Ovary (tissue), 9 donors: ENCODE data around the gene METTL23. TPM values are rescaled to one million over a fixed set of nuclear protein-coding genes. Genes with fewer than 3 reads are reported as not detected.
"Not testable (repeated sequence)": the region's sequence is repeated elsewhere in the genome, so short reads cannot be mapped to it uniquely, and the experiment has no call there.

Experiments used
- DNase-seq, 5 donors: peaks; one replicate each; pipeline ENCODE4 v3.0.0-alpha.2; 2019 to 2020
- H3K27ac ChIP-seq, 2 donors: fragments of 200-600 bp; one replicate each; pipeline versions ENCODE4 v1.5.1 to v1.8.0; 2019 to 2022
- H3K27me3 ChIP-seq: fragments of 200-600 bp; one replicate; pipeline ENCODE4 v1.8.0; 2022
- H3K36me3 ChIP-seq: fragments of 200-600 bp; sonication (generic); one replicate; pipeline ENCODE4 v1.5.1; 2019
- H3K4me1 ChIP-seq: one replicate; pipeline ENCODE4 v1.8.1; 2013; ENCODE audit warnings: mild to moderate bottlenecking, moderate library complexity; ENCODE audit not compliant: insufficient read depth
- H3K4me3 ChIP-seq: fragments of 200-600 bp; sonication (generic); one replicate; pipeline ENCODE4 v1.5.1; 2017
- H3K9me3 ChIP-seq, 2 donors: fragments of 200-600 bp in 1 of 2; sonication (generic) in 1 of 2; one replicate each; pipeline versions ENCODE4 v1.5.1 to v1.8.1; 2013 to 2019; ENCODE audit warnings: mild to moderate bottlenecking in 1 of 2, moderate library complexity in 1 of 2
- EP300 ChIP-seq: sonication (generic); formaldehyde crosslinking; IDR thresholded peaks from one replicate; pipeline ENCODE4 v1.6.1; 2017; ENCODE audit warnings: antibody characterized with exemption
- POLR2A ChIP-seq: fragments of 450-650 bp; IDR thresholded peaks from one replicate; pipeline ENCODE4 v1.6.1; 2017; ENCODE audit warnings: antibody characterized with exemption, mild to moderate bottlenecking, moderate library complexity
- WGBS, 3 donors: extraction: QIAGEN DNeasy Blood & Tissue Kit in 1 of 3; methylation state at CpG; one replicate each; pipeline versions ENCODE4 v1.1.5 to v1.1.7; 2013 to 2017; 5-methylcytosine and 5-hydroxymethylcytosine counted together
- intact Hi-C, 4 donors: fragments of 100-400 bp; cut with DNase I; formaldehyde crosslinking; loops; one replicate each; pipeline versions ENCODE4 v1.11.0 to v1.15.1; 2022 to 2023
- polyA plus RNA-seq, 2 donors: library from polyadenylated mRNA; stranded (reverse); fragments of 200-250 nt in 1 of 2; fragments of 350-450 nt in 1 of 2; fragmentation: Illumina TruSeq in 1 of 2; extraction: RNeasy Lipid Tissue Mini Kit (QIAGEN cat#74804) in 1 of 2; gene quantifications; one replicate each; pipeline ENCODE4 v1.2.3, GENCODE V29; 2013 to 2014
- total RNA-seq, 7 donors: library from RNA; depleted of rRNA in 2 of 7; stranded (reverse); fragments of >200 nt in 2 of 7; fragmentation: NEBNext Ultra II Directional in 3 of 7; extraction: Animal tissue kit (Norgen Biotek cat#: 25700) in 3 of 7; gene quantifications; one replicate each; pipeline versions ENCODE4 v1.1.0 to v1.2.4, GENCODE V29; 2016 to 2023
- TF ChIP-seq, protein P1 (sequence below), 3 donors: fragments of 450-650 bp in 2 of 3; fragments of 200-600 bp in 1 of 3; IDR thresholded peaks; one replicate each; pipeline versions ENCODE4 v1.5.1 to v1.8.0; 2016 to 2022; ENCODE audit warnings: antibody characterized with exemption in 3 of 3, mild to moderate bottlenecking in 1 of 3
- donor health status: DM: no; HTN: no; CAD: no; lungs with moderate emphysema.
- donor health status: DM: no; HTN: no; CAD: no.
- donor health status: Bipolar disorder and iron deficiency.
- donor health status: DM: yes; HTN: yes; CAD: no.
- donor health status: DM: no; HTN: no; CAD: no.
- donor health status: DM: yes; HTN: yes; CAD: no.

Gene METTL23
- total and polyA plus RNA-seq, 9 donors = 20.9 to 47.4 (median 32.7) TPM

DNA sequence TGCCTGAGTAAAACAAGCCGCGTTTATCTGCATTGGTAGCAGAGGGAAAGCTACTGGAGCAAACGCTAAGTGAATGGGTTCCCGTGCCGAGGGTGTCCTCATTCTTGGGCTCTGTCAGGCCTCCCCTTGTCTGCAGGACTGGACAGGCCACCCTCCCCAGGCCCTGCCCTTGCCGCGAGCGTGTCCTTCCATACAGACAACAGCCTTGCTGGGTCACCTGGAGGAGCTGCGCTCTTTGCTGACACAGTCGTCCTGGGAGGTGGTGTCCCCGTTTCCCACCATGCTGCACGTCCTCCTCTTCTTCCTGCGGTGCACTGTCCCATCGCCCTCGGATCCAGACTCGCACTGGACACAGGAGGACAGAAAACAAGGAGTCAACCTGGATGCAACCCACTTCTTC is 8.1 kb upstream of the METTL23 start:
- intact Hi-C loops = loop anchor here in 2 of 4 donors (5.0 to 10.0 kb wide), 2 partner anchors 94 to 196 kb away; no protein-coding TSS in a partner anchor
- Histone ChIP-seq H3K9me3 (no peaks in the 10 kb centered on the region), H3K4me3 (no peak overlapping the region), H3K4me1 (no peaks in the 10 kb centered on the region), H3K36me3 (no peaks in the 10 kb centered on the region), H3K27ac (no peak overlapping the region), H3K27me3 (no peaks in the 10 kb centered on the region)
- no peak for DNase-seq
- TF ChIP-seq POLR2A = no peak
- TF ChIP-seq EP300 = no peak
- TF ChIP-seq, protein P1, sequence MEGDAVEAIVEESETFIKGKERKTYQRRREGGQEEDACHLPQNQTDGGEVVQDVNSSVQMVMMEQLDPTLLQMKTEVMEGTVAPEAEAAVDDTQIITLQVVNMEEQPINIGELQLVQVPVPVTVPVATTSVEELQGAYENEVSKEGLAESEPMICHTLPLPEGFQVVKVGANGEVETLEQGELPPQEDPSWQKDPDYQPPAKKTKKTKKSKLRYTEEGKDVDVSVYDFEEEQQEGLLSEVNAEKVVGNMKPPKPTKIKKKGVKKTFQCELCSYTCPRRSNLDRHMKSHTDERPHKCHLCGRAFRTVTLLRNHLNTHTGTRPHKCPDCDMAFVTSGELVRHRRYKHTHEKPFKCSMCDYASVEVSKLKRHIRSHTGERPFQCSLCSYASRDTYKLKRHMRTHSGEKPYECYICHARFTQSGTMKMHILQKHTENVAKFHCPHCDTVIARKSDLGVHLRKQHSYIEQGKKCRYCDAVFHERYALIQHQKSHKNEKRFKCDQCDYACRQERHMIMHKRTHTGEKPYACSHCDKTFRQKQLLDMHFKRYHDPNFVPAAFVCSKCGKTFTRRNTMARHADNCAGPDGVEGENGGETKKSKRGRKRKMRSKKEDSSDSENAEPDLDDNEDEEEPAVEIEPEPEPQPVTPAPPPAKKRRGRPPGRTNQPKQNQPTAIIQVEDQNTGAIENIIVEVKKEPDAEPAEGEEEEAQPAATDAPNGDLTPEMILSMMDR (IDR thresholded peaks at IDR 0.05) = no peak
- 83 to 88% (median 86%) methylated on average over 16 of the region's 16 CpGs for WGBS, 3 donors

GRCh38 chr17:76720211-76720610 is 6.4 kb upstream of the METTL23 start:
- no peak for DNase-seq
- Histone ChIP-seq H3K27me3 (no peaks in the 10 kb centered on the region), H3K27ac (no peak overlapping the region), H3K4me1 (peaks cover 3% of the 10 kb centered on the region), H3K4me3 (no peak overlapping the region), H3K9me3 (no peaks in the 10 kb centered on the region), H3K36me3 (no peaks in the 10 kb centered on the region)
- intact Hi-C loops = loop anchor here in 2 of 4 donors (5.0 to 10.0 kb wide), 2 partner anchors 33 to 45 kb away; no protein-coding TSS in a partner anchor
- 78 to 87% (median 84%) methylated on average over 9 of the region's 9 CpGs for WGBS, 3 donors
- TF ChIP-seq, protein P1 (IDR thresholded peaks at IDR 0.05) = no peak
- no peak for TF ChIP-seq POLR2A
- TF ChIP-seq EP300 = no peak

DNA sequence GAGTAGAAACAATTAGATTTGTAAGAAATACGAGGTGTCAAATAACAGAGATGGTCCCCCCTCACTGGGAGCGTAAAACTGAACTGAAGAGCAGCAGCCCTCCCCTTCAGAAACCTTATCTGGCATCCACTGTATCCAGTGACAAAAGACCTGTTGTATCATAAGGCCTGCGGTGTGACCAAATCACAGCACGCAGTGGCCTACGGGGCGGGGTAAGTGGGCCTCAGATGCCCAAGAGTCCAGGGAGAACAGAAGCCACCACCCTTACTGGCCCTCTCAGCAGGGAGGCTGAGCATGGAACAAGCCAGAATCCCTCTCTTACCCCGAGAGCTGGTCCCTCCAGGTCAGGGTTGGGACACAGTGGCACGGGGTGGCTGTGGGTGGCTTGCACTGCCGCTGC is 5.7 kb upstream of the METTL23 start:
- no peak overlapping the region for H3K27ac ChIP-seq
- peaks cover 3% of the 10 kb centered on the region for H3K4me1 ChIP-seq
- intact Hi-C loops = loop anchor here in 2 of 4 donors (5.0 to 10.0 kb wide), 2 partner anchors 34 to 46 kb away; no protein-coding TSS in a partner anchor
- no peaks in the 10 kb centered on the region for H3K36me3 ChIP-seq
- no peaks in the 10 kb centered on the region for H3K27me3 ChIP-seq
- H3K9me3 ChIP-seq = no peaks in the 10 kb centered on the region
- no peak overlapping the region for H3K4me3 ChIP-seq
- 87 to 92% (median 87%) methylated on average over 9 of the region's 9 CpGs for WGBS, 3 donors
- TF ChIP-seq POLR2A (no peak), EP300 (no peak)
- TF ChIP-seq, protein P1 (IDR thresholded peaks at IDR 0.05) = no peak
- DNase-seq = no peak

GRCh38 chr17:76721463-76721862 is 5.2 kb upstream of the METTL23 start:
- no peaks in the 10 kb centered on the region for H3K36me3 ChIP-seq
- no peak overlapping the region for H3K4me3 ChIP-seq
- 60 to 78% (median 66%) methylated on average over 10 of the region's 10 CpGs for WGBS, 3 donors
- no peaks in the 10 kb centered on the region for H3K27me3 ChIP-seq
- TF ChIP-seq POLR2A = no peak
- no peak for TF ChIP-seq EP300
- no peak overlapping the region for H3K27ac ChIP-seq
- intact Hi-C loops = loop anchor here in 2 of 4 donors (5.0 to 10.0 kb wide), 2 partner anchors 34 to 47 kb away; no protein-coding TSS in a partner anchor
- no peak for DNase-seq
- H3K9me3 ChIP-seq = no peaks in the 10 kb centered on the region
- H3K4me1 ChIP-seq = peaks cover 3% of the 10 kb centered on the region

- H3K36me3 ChIP-seq = no peaks in the 10 kb centered on the region
- intact Hi-C loops = loop anchor here in 2 of 4 donors (5.0 to 10.0 kb wide), 2 partner anchors 35 to 47 kb away; no protein-coding TSS in a partner anchor
- no peak overlapping the region for H3K27ac ChIP-seq
- no peaks in the 10 kb centered on the region for H3K9me3 ChIP-seq
- 88 to 93% (median 90%) methylated on average over 8 of the region's 8 CpGs for WGBS, 3 donors
- no peak overlapping the region for H3K4me3 ChIP-seq
- H3K27me3 ChIP-seq = no peaks in the 10 kb centered on the region
- TF ChIP-seq, protein P1 (IDR thresholded peaks at IDR 0.05) = no peak
- TF ChIP-seq POLR2A (no peak), EP300 (no peak)
- peaks cover 3% of the 10 kb centered on the region for H3K4me1 ChIP-seq
- no peak for DNase-seq
These were observed 4.4 kb upstream of the METTL23 start for GRCh38 chr17:76722279-76722678.

- intact Hi-C loops = loop anchor here in 2 of 4 donors (5.0 to 10.0 kb wide), 2 partner anchors 36 to 48 kb away; no protein-coding TSS in a partner anchor
- not testable (repeated sequence) for H3K9me3 ChIP-seq, H3K4me1 ChIP-seq, DNase-seq, H3K36me3 ChIP-seq, H3K27me3 ChIP-seq, H3K27ac ChIP-seq, H3K4me3 ChIP-seq
- WGBS, 3 donors = 89 to 94% (median 93%) methylated on average over 8 of the region's 8 CpGs
These were observed 3.7 kb upstream of the METTL23 start for GRCh38 chr17:76722977-76723376.
